ENCODE results near the gene HYAL3. TPM values are rescaled to one million over a fixed set of nuclear protein-coding genes. Genes with fewer than 3 reads are reported as not detected.
"Not testable (repeated sequence)": the region's sequence is repeated elsewhere in the genome, so short reads cannot be mapped to it uniquely, and the experiment has no call there.

HYAL3 gene
- total RNA-seq, 1 donor from 2014 or later = not detected

GRCh38 chr3:50316657-50317242 is 17.5 kb upstream of the HYAL3 start:
- intact Hi-C loops (cut with DNase I) = no loop called here
- no peak overlapping the region for H3K27ac ChIP-seq
- H3K4me1 ChIP-seq = peaks cover 8 to 22% of the 10 kb centered on the region in 2 donors
- DNase-seq (ENCODE audit: low spot score in 2 of 2) = no peak
- no peak for TF ChIP-seq CTCF (IDR thresholded peaks at IDR 0.05)
- H3K27me3 ChIP-seq = no peaks in the 10 kb centered on the region
- no peaks in the 10 kb centered on the region for H3K9me3 ChIP-seq
- H3K4me3 ChIP-seq = no peak overlapping the region
- H3K36me3 ChIP-seq = peaks cover 0 to 21% of the 10 kb centered on the region in 2 donors

- H3K36me3 ChIP-seq = peaks cover 0 to 21% of the 10 kb centered on the region in 2 donors
Measured at GRCh38 chr3:50314816-50315215, 15.6 kb upstream of the HYAL3 start.

GRCh38 chr3:50314342-50314741 is 15.1 kb upstream of the HYAL3 start:
- peaks cover 0 to 21% of the 10 kb centered on the region in 2 donors for H3K36me3 ChIP-seq
- peaks cover 0 to 9% of the 10 kb centered on the region in 2 donors for H3K4me1 ChIP-seq
- DNase-seq (ENCODE audit: low spot score in 2 of 2) = no peak
- no peaks in the 10 kb centered on the region for H3K27me3 ChIP-seq
- H3K4me3 ChIP-seq = no peak overlapping the region
- H3K27ac ChIP-seq = no peak overlapping the region
- intact Hi-C loops (cut with DNase I) = no loop called here
- H3K9me3 ChIP-seq = no peaks in the 10 kb centered on the region
- no peak for TF ChIP-seq CTCF (IDR thresholded peaks at IDR 0.05)

More at GRCh38 chr3:50314816-50315215, 15.6 kb upstream of the HYAL3 start:
- peaks cover 2 to 12% of the 10 kb centered on the region in 2 donors for H3K4me1 ChIP-seq
- no peaks in the 10 kb centered on the region for H3K27me3 ChIP-seq
- no peak overlapping the region for H3K4me3 ChIP-seq
- TF ChIP-seq CTCF (IDR thresholded peaks at IDR 0.05) = no peak
- no peak overlapping the region for H3K27ac ChIP-seq
- intact Hi-C loops (cut with DNase I) = no loop called here
- no peaks in the 10 kb centered on the region for H3K9me3 ChIP-seq
- DNase-seq (ENCODE audit: low spot score in 2 of 2) = no peak

- H3K27ac ChIP-seq; H3K27me3 ChIP-seq; intact Hi-C loops (cut with DNase I); H3K36me3 ChIP-seq; H3K9me3 ChIP-seq; H3K4me1 ChIP-seq; H3K4me3 ChIP-seq; DNase-seq (ENCODE audit: low spot score in 2 of 2): not testable (repeated sequence)
Measured at GRCh38 chr3:50312041-50312440, 12.8 kb upstream of the HYAL3 start.

GRCh38 chr3:50304601-50305000 is 5.4 kb upstream of the HYAL3 start:
- no peaks in the 10 kb centered on the region for H3K27me3 ChIP-seq
- H3K27ac ChIP-seq = no peak overlapping the region
- H3K4me1 ChIP-seq = peaks cover 7 to 8% of the 10 kb centered on the region in 2 donors
- intact Hi-C loops (cut with DNase I) = no loop called here
- H3K9me3 ChIP-seq = no peaks in the 10 kb centered on the region
- no peak for TF ChIP-seq CTCF (IDR thresholded peaks at IDR 0.05)
- DNase-seq (ENCODE audit: low spot score in 2 of 2) = no peak
- no peaks in the 10 kb centered on the region for H3K36me3 ChIP-seq
- H3K4me3 ChIP-seq = no peak overlapping the region

- peak within 1 kb of the TSS; percentile 17 to 38 for H3K27ac ChIP-seq
- peak within 1 kb of the TSS; percentile 17 to 33 for H3K4me3 ChIP-seq
Measured at GRCh38 chr3:50303013-50303815, 4.0 kb upstream of the HYAL3 start, which contains the start of gene HYAL1. Gene HYAL1 (minus strand): TSS chr3:50303574. CDS start chr3:50302956, 618 bp downstream.

More at GRCh38 chr3:50303013-50303815, 4.0 kb upstream of the HYAL3 start, which contains the start of gene HYAL1:
- DNase-seq (ENCODE audit: low spot score in 2 of 2) = no peak
- Histone ChIP-seq H3K27me3 (no peaks in the 10 kb centered on the region), H3K4me1 (peaks cover 13 to 16% of the 10 kb centered on the region in 2 donors), H3K36me3 (no peaks in the 10 kb centered on the region), H3K9me3 (no peaks in the 10 kb centered on the region)
- no peak for TF ChIP-seq CTCF (IDR thresholded peaks at IDR 0.05)
- intact Hi-C loops (cut with DNase I) = no loop called here
